WI38 (cell line): Measurements from ENCODE around the gene HBS1L.

ENCODE experiments used
- H3K4me3 ChIP-seq: 2 replicates; pipeline ENCODE4 v1.5.1; 2011; ENCODE audit warnings: low read depth, mild to moderate bottlenecking, control low read depth, low read length
- CTCF ChIP-seq: IDR thresholded peaks from 2 replicates; pipeline ENCODE4 v1.5.1; 2012; ENCODE audit warnings: low read depth, mild to moderate bottlenecking, control low read depth, low read length

HBS1L gene

GRCh38 chr6:134911547-134911946, 143.1 kb downstream of the HBS1L start:
- no peak overlapping the region for H3K4me3 ChIP-seq
- no peak for TF ChIP-seq CTCF

DNA sequence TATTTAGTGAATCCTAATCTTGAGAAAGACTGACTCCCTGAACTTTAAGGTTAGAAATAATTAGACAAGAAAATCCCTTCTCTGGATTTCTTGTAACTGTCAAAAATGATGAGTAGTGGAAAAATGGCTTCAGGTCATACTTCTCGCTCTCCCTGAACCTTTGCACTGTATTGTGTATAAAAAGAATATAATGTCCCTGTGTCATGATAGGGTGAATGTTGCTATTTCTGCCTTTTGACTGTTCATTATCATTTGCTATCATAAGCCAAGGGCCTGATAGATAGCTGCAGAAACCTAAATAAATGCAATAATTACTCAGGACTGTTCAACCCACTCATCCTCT, 144.1 kb downstream of the HBS1L start:
- no peak overlapping the region for H3K4me3 ChIP-seq
- TF ChIP-seq CTCF, result no peak
